Activated CD8-positive, alpha-beta memory T cell treated with anti-CD3 and anti-CD28 coated beads for 48 hours (primary cell): Measurements from ENCODE around the gene C12orf56.
A peak's percentile ranks its signal among the peaks of the same experiment; 100 is the strongest.

ENCODE experiments used
- DNase-seq, 3 experiments: peaks; one replicate each; pipeline ENCODE4 v3.0.0-alpha.2; 2020; ENCODE audit warnings: low read depth in 2 of 3, low spot score in 2 of 3

Gene C12orf56, protein sequence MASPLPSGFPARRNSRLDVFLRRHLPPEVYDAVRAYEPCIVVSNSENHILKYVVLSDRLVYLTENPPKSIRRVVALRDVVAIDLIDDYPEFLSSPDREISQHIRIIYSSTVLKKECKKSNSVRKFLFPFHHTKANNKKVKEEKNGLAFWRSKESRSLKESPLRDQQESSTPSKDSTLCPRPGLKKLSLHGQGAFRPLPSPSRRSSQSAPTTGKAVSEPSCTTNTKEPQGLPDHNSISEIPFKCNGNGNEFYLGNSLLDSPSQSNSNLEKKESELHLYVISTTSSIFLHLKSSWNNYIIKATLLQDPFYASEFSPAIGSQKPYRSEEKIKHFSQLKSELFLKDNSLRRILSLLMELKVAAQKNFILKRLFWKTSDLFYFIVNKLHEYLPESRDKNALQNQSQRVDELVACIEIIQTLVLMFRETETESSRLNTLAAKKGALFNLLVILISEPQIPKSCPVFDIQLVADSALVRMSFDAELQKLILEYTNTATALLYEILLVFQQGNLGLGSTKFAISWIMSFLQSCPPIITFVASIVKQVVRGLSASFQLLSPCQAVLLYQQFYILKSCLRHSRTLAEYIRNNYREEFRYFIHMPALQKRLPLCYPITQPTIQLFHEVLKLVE

GRCh38 chr12:64390275-64390851 lies at the start of gene C12orf56:
Gene C12orf56, minus strand, starts transcription at chr12:64390758. Its CDS starts 193 bp downstream, at chr12:64390565.
- no peak for DNase-seq

DNA sequence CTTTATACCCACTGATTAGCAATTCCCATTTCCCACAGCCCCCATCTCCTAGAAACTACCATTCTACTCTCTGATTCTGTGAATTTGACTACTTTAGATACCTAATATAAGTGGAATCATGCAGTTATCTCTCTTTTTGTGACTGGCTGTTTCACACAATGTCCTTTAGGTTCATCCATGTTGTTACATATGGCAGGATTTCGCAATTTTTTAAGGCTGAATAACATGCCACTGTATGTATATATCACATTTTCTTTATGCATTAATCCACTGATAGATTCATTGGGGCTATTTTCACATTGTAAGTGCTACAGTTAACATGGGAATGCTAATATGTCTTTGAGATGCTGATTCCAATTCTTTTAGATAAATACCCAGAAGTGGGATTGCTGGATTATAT lies 49.5 kb upstream of the C12orf56 start:
- no peak for DNase-seq

GRCh38 chr12:64433915-64434314 lies 43.4 kb upstream of the C12orf56 start:
- no peak for DNase-seq

DNA sequence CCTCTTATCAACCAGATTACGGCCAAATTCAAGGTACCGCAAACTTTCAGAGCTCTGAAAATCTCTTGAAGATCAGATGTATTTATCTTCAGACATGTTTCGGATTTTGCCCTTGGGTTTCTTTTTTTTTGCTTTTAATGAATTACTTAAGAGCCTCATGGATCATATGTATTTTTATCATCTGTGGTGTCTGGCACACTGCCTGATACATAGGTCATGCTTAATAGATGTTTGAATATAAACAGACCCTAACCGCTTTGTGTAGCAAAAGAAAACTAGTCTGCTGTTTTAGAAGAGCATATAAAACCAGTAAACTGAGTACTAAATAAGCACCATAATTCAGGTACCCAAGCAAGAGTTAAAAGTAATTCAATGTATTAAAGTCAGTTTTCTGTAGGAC lies 41.2 kb upstream of the C12orf56 start:
- DNase-seq, result no peak

GRCh38 chr12:64430886-64431285 lies 40.3 kb upstream of the C12orf56 start:
- DNase-seq, result no peak

GRCh38 chr12:64428956-64429355 lies 38.4 kb upstream of the C12orf56 start:
- no peak for DNase-seq

GRCh38 chr12:64427988-64428387 lies 37.4 kb upstream of the C12orf56 start:
- DNase-seq, result no peak

GRCh38 chr12:64419696-64420095 lies 29.1 kb upstream of the C12orf56 start:
- DNase-seq, result no peak

- no peak for DNase-seq
Measured at GRCh38 chr12:64418209-64418608, 27.7 kb upstream of the C12orf56 start.

DNA sequence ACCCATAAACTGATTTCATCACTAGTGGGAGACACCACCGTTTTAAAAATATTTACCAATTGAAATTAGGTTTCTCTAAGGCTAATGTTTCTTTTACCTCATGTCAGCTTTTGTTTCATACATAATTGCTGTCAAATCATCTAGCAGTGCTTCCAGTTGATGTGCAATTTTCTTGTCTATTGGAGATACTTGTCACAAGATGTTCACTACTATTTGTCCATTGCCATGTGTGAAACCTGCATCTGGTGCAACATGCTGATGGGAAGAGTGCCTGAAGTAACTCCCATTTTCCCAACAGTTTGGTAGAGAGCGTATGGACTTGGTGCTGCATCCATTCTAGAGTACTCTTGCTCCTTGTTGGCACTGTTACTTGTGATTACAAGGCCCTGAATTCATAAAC lies 23.3 kb upstream of the C12orf56 start:
- DNase-seq, result no peak

GRCh38 chr12:64412459-64412858 lies 21.9 kb upstream of the C12orf56 start:
- DNase-seq, result no peak

DNA sequence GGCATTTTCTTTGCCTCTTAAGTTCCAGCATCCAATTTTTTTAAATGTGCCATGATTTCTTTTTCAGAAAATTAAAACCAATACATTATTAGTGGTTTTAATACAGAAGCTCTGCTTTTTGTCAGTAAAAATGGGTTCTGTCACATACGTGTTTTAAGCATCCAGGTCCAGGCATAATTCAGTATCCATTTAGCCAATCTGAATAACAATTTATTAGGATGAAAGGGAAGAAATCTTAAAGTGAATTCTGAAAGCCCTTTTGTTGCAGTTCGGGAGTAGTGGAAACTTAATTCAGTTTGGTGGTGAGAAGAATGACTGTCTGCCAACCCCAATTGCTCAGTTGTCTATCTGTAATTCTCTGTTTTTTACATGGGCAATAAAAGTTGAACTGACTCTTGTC lies 20.9 kb upstream of the C12orf56 start:
- no peak for DNase-seq

DNA sequence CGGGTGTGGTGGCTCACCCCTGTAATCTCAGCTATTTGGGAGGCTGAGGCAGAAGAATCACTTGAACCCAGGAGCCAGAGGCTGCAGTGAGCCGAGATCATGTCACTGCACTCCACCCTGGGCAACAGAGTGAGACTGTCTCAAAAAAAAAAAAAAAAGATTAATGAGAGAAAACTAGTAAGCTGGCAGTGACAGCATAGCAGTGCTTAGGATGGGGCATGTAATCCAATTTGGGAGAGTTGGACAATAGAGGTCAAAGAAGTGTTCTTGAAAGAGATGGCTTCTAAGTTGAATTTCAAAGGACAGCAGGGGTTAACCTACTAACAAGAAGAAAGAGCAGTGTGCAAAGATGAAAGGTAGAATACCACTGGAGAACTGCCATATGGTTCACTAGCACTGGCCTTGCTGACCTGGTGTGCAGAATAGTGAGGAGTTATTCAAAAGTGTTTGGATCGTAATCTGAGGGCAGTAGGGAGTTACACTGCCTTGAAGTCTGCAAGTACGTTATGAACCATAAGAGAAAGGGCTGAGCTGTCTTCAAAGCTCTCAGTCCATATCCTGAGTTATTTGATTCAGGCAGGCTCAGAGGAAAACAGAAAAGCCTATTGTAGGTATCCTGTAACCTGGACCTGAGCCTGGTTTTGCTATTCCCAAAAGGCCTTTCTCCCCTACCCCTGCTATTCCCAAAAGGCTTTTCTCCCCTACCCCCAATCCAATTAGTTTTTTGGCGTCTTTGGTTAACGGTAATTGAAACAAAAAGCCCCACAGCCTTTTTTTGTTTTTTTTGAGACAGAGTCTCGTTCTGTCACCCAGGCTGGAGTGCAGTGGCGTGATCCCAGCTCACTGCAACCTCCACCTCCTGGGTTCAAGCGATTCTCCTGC lies 17.0 kb upstream of the C12orf56 start:
- no peak for DNase-seq

GRCh38 chr12:64404470-64405256 lies 14.1 kb upstream of the C12orf56 start:
- peak; percentile 52 to 56 (median 54) for DNase-seq

DNA sequence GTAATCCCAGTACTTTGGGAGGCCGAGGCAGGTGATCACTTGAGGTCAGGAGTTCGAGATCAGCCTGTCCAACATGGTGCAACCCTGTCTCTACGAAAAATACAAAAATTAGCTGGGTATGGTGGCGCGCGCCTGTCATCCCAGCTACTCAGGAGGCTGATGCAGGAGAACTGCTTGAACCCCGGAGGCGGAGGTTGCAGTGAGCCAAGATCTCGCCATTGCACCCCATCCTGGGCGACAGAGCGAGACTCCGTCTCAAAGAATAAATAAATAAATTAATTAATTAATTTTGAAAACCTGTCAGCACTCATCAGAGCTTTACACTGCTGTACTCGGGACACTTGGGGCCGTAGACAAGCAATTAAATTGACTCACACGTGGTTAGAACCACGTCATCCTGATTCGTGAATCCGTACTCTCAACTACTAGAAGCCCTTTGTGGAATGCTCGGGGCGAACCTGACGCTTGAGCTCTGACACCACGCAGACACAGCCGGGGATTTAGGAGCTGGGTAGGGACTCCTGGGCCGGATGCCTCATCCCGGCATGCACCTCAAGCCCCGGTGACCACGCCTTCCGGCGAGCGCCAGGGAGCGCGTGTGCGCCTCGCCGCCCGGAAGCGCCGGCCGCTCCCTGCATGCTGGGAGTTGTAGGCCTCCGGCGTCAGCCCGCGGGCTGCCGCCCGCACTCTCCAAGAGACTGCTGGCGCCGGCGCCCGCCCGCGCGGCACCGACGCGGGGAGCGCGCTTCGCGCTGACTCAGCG lies 13.3 kb upstream of the C12orf56 start, which contains the start of gene XPOT:
TSS of gene XPOT (plus strand) at position 686 of the 763 bp plus-strand sequence. CDS start 5,644 bp downstream, outside the sequence.
- peak; percentile 48 to 89 (median 65) for DNase-seq

GRCh38 chr12:64402181-64402580 lies 11.6 kb upstream of the C12orf56 start:
- no peak for DNase-seq

- no peak for DNase-seq
Measured at GRCh38 chr12:64400041-64400440, 9.5 kb upstream of the C12orf56 start.

DNA sequence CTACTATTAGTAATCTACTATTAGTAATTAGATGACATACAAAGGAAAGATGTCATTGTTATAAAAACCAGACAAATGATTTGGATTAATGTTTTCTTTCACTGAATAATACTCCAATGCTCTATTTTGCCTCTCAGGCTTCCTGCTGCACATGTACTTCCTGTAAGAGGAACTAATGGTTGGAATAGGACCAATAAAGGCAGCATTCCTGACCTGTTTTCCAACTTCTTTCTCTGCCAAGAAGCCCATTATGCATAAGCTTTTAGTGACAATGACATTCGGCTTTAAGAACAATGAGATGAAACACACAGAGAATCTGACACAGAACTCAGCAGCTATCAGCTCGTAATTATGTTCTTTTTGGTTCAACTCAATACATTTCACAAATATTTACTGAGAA lies 5.2 kb upstream of the C12orf56 start:
- no peak for DNase-seq

GRCh38 chr12:64392221-64392620 lies 1.7 kb upstream of the C12orf56 start:
- DNase-seq, result no peak

DNA sequence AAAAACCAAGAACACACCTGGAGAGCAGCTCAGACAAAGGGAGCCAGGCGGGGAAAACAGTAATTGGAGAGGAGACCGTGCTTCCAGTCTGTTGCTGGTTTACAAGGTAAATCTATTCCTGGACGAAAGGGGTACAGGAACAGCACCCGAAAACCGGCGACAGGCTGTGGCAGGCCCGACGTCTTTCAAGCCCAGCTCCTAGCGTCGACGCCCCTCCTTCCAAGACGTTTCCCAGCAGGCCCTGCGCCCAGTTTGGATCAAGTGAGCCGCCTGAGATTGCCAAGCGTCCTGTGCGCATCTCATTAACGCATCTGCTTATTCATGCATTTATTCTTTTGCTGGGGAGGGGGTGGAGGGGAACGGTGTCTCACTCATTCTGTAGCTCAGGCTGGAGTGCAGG lies 1.4 kb downstream of the C12orf56 start:
- DNase-seq, result no peak
